ENCODE measurements around the gene TMEM94.

Gene TMEM94

DNA sequence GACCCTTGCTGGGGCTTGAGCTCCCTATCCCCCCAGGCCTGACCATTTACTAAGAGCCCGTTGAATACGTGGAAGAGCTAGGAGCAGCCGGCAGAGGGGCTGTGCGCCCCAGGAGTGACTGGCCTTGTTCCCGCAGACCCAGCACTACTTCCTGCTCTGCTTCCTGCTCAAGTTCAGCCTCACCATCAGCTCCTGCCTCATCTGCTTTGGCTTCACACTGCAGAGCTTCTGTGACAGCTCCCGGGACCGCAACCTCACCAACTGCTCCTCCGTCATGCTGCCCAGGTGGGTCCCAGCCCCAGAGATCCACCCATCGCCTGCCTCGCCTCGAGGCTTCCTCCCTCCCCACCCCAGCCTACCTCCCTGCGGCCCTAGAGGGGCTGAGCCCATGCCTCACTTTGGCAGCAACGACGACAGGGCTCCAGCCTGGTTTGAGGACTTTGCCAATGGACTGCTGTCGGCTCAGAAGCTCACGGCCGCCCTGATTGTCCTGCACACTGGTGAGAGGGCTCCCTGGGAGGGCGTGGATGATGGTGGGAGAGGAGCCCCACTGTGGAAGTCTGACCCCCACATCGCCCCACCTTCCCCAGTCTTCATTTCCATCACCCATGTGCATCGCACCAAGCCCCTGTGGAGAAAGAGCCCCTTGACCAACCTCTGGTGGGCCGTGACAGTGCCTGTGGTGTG, 41.7 kb downstream of the TMEM94 start:
- DNase-seq (ENCODE audit: low spot score): no peak

DNA sequence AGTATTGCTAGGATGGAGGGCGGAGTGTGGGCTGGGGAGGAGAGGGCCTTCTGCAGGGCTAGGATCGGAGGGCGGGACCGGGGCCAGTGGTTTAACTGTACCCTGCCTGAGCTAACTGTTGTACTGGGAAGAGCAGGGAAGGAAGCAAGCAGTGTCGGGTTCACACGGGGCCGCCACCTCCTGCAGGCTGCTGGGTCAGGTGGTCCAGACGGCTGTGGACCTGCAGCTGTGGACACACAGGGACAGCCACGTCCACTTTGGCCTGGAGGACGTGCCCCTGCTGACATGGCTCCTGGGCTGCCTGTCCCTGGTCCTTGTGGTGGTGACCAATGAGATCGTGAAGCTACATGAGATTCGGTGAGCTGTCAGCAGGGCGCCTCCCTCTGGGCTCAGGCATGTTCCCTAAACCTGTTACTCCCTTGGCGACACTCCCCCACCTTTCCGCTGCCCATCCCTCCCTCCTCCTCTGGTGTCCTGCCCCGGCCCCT, 42.3 kb downstream of the TMEM94 start:
- DNase-seq (ENCODE audit: low spot score): no peak

DNA sequence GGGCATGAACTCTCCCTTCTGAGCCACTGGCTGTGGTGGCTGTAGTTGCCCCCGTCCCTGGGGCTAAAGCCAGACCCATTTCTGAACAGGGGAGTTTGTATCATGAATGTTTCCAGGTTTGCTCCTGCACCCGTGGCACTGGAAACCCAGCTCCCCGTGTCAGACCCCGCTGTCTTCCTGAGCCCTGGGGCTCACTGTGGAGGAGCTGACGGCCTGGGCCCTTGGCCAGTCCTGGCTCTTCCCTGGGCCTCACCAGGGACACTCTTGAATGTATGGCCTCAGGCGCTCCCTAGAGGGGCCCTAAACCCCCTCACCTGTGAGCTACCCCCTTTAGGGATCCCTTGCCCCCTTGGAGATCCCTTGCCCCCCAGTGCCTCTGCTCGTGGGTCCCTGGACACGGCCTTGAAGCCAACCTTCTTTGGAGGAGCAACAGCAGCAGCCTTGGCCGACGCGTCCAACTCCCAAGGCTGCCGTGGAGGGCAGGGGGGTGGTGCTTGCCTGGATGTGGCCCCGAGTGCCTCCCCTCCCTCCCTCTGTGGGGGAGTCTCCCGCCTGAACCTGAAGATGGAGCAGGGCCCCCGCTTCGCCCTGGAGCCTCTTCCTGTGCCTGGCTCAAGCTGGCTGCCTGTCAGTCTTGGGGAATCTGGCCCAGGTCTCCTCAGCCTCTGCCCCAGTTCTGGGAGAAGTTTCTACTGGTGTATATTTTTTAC, 43.0 kb downstream of the TMEM94 start:
- no peak for DNase-seq (ENCODE audit: low spot score)

DNA sequence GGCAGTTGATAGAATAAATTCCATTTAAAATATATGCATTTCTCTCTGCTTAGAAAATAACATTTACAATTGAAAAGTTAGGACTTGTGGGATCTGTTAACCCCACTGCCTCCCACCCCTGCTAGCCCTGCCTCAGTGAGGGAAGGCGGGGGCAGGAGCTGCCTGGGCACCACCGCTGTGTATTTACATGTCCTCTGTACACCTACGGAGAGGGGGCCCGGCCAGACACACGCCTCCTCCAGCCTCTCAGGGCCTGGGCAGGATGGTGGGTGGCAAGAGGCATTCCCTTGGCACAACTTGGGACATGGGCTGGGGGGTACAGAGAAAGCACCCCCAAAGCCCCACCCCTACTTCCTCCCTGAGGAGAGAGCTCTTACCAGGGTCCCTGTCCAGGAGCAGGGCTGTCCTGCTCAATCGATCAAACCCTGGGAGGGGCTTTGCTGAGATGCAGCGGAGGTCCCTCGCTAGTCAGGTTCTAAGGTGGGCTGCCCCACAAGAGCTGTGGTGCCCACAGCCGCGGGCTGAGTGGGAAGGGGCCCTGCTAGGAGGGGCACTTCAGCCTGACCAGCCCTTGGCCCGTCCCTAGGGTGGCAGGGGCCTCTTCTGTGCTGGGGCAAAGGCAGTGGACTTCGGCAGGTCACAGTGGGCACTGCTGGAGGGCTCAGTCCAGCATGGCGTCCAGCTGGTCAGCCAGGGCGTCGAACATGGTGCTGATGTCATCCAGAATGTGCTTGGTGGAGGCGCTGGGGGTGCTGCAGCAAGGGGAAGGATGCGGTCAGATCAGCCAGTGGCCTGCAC, 44.2 kb downstream of the TMEM94 start:
- DNase-seq (ENCODE audit: low spot score): no peak

DNA sequence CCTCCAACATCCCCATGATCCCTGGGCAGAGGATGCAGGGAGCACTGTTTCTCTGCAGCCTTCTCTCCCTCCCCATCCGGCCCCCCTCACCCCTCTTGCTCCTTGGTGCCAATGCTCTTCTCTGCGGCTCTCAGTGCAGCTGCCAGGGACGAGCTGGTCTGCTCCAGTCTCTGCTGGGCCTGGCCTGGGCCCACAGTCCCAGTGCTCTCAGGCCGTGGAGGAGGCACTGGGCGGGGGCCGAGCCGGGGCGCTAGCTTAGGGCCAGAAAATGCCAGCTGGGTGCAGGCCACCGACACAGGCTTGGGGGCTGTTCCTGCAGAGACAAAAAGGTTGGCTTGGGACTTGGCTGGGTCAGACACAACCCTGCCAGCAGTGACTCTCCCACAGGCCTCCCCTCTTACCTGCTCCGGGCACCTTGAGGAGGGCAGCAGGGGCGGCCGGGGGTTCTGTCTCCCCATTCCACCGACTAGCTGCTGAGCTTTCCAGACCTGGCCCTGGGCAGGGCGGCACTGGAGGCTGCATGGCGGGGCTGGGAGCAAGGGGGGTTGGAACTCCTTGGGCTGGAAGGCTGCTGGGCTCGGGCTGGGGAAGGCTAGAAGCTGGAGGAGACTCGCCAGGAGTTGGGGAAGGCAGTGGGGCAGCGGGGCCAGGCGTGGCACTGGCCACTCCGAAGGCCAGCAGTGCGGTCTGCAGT, 45.1 kb downstream of the TMEM94 start:
- no peak for DNase-seq (ENCODE audit: low spot score)

DNA sequence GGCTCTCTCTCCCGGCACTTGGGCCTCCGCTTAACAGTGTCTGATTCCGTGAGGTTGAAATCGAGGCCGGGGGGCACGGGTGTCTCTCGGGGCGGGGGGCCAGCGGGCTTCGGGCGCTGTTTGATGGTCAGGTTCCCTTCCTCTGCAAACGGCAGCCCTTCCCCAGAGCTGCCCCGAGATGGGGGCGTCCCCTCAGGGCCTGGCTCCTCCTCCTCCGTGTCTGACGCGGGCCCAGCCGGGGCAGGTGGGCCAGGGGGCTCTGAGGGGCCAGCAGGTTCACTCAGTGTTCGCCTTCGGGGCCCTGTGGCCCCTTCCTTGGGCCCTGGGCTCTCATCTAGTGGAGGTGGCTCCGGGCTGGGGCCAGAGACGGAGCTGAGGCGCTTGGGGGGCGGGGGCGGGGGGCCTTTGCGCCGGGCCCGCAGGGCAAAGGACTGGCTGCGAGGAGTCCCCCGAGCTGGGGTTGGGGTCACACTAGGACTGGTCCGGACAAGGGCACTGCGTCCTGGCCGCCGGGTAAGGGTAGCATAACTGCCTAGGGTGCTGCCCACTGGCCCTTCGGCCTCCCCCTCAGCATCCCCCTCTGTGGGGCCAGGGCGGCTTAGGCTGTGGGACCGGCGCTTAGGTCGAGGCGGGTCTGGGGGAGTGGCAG, 45.8 kb downstream of the TMEM94 start:
- no peak for DNase-seq (ENCODE audit: low spot score)

DNA sequence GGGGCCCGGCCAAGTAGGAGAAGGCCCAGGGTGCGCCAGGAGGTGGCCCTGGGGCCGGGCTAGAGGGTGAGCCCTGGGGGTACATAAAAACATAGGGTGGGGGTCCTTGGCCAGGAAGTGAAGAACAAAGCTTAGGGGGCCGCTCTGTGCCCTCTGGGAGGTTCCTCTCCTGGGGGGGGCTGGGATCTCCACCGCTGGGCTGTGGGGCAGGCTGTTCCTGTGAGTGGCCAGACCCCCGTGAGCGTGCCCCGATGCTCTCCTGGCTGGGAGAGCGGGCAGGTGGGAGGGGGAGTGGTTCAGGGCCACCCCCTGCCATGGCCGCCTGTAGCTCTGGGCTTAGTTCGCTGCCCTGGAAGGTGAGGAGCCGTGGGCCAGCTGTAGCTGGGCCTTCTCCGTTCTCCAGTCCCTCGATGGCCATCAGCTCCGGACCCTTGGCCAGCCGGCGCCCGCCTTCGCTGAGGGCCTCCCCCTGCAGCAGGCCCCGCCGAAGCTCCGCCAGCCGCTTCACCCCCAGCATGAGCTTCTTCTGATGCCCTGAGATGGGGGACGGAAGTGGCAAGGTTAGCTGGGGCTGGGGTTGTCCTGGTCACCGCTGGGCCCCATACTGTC, 46.4 kb downstream of the TMEM94 start:
- no peak for DNase-seq (ENCODE audit: low spot score)

DNA sequence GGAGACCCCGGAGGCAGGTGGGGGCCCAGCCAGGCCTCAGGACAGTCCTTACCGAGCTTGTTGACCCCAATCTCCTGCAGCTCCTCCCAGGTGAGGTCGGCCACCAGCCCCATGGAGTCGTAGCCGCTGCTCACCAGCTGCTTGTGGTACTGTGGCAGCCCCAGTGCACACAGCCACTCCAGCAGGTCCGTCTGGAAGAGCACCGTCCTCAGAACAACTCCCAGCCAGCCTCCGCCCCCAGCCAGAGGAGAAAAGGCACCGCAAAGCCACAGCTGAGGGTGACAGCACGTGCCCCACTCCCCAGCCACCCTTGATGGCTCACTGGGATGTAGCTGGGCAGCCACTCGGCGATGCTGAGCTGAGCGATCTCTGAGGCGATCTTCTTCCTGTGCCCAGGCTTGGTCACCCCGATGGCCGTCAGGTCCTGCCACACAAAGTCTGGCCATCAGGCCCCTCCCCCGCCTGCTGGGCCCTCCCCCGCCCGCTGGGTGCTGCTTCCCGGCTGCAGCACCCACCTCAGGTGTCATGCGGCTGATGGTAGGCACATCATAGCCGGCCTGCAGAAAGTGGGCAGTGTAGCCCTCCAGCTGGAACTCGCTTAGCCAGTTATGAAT, 47.0 kb downstream of the TMEM94 start:
- DNase-seq (ENCODE audit: low spot score): no peak

DNA sequence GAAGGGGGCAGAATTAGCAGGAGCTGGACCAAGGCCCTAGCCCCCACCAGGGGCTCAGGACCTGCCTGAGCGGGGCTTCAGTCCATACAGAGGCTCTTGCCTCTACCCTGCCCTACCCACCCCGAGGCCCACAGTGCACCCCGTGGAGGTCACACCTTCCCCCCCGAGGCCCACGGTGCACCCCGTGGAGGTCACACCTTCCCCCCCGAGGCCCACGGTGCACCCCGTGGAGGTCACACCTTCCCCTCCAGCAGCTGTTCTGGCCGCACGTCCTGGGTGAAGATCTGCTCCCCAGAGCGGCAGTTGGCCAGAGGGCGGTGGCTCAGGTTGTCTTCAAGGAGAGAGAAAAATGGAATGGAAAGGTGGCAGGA, 47.5 kb downstream of the TMEM94 start:
- no peak for DNase-seq (ENCODE audit: low spot score)

DNA sequence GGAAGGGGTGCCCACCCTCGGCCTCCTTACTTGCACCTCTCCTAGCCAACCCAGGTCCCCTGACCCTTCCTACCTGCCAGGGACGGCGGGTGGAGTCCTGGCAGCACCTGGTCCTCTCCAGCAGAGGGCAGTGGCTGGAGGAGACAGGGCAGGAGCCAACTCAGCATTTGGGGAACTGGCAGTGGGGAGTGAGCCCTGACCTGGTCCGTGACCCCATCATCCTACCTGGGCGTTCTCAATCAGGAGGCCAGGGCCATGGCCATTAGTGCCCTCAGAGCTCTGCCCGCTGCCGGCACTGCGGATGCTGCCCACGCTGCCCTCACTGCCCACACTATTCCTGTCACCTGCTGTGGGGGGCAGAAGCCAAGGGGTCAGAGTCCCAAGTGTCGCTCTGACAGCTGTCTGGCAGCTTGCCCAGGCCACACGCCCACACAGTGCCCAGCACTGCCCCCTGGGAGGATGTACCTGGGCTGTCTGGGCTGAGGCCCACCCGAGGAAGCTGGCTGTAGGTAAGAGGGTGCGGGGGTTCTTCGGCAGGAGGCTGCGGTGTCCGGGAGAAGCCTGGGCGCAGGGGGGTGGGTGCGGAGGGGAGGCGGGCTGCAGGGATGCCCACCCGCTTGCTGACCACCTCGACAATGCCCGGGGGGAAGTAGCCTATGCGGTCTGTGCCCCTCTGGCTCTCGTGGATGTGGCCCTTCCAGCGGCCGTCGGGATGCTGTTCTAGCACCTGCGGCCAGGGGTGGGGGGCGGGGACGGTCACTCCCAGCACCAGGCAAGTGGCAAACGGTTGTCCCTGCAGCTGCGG, 48.1 kb downstream of the TMEM94 start:
- DNase-seq (ENCODE audit: low spot score): peak; percentile 85

DNA sequence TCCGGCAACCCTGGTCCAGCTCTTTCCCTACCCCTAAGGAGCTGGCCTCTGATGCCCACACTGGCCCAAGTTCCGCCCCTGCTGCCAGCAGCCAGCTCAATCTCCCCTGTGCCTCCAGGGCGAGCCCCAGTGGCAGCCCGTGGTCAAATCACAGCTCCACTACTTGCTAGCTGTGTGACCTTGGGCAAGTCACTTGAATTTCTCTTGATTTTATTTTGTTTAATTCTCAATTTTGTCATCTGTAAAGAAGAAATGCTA, 48.6 kb downstream of the TMEM94 start:
- no peak for DNase-seq (ENCODE audit: low spot score)

DNA sequence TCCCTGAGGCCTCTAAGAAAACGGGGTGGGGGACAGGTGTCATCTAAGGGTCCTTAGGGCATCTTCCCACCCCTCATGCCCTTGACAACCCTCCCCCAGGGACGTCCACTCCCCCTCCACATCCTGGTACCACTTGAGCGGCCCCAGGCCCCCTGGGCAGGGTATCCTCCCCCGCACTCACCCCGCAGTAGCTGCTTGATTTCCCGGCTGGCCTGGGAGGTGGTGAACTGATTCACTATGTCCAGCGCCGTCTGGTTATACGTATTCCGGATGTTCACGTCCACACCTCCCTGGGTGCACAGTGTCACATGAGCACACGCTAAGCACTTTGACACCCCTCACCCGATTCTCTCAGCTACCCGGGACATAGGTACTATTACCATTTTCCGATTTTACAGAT, 49.2 kb downstream of the TMEM94 start:
- DNase-seq (ENCODE audit: low spot score): no peak

DNA sequence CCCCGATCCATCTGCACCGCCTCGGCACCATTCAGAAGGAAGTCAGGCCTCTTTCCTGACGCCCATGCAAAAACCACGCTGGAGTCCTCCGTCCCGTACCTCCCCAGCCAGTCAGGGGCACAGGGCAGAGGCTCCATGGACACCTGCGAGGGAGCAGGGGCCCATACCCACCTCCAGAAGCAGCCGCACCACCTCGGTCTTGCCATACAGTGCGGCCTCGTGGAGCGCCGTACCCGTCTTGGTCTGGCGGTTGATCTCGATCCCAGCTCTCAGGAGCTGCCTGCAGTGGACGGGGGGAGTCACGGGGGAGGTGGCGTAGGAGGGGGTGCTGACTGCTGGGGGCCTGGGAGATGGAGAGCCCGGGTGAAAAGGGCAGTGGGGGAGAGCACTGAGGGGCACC, 49.7 kb downstream of the TMEM94 start:
- no peak for DNase-seq (ENCODE audit: low spot score)

DNA sequence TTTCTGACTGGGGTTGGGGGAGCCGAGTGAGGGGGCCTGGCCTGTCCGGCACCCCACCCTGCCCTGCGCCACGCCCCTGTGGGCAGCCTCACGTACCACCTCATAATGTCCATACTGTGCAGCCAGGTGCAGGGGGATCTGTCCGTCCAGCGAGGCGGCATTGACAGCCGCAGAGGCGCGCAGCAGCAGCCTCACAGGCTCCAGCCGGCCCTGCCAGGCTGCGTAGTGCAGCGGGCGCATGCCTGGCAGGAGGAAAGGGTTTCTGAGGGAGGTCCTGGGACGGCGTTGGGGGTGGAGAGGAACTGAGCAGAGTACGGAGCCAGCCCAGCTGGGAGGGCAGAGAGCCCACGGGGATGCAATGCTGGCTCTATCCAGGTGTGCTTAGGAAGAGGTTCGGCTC, 50.5 kb downstream of the TMEM94 start:
- no peak for DNase-seq (ENCODE audit: low spot score)

DNA sequence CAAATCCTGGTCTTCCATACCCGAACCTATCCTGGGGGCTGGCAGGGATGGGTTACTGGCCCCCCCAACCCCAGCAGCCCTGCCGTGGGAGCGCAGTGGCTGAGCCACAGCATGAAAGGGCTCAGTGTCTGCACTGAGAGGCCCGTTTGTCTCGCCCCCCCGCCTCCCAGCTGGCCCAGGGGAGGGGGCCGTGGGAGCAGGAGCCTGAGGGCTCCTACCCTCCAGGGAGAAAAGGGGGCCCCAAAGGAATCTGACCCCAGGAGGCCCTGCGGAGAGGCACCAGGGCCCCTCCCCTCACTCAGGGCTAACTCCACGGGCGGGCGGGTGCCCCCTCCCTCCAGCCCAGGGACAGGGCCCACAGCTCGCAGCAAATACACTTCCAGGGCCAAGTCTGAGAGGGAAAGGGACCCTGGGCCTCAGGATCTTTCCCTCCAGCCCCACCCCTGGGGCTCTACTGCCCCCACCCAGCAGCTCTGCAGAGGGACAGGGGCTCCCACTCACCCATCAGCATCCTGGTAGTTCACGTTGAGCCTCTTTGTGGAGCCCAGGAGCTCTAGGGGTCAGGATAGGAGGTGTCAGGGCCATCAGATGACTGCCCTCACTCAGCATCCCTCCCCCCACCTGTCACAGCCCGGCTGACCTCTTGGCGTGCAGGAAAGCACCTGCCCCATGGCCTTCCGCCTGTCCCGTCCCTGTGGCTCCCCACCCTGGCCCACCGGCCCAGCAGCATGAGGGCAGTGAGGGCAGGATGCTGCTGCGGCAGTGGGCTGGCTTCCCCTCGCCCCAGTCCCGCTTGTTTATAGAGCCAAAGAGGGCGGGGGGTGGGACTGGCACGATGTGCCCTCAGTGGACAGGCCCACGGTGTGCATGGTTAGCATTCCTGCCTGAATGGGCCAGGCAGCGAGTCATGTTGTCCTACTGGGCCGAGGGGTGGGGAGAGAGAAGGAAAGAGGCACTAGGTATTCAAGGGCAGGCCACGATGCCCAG, 51.6 kb downstream of the TMEM94 start:
- DNase-seq (ENCODE audit: low spot score): no peak

DNA sequence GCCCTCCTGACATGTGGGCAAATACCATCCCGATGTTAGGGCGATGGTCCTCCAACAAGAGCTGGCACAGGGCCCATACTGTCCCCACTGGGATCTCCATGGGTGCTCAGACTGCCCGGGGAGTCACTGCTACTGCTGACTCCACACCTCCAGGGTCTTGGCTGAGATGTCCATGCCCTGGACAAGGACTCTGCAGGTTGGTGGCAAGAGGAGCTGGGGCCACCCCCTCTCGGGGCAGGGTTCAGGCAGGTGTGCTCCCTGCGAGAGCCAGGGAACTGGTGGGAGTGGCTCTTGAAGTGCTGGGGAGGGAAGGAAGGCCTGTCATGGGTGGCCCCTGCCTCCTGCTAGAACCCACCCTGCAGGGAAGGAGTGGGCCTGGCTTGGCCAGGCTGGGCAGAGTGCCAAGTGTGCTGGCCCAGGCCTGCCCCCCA, 52.5 kb downstream of the TMEM94 start:
- DNase-seq (ENCODE audit: low spot score): no peak

DNA sequence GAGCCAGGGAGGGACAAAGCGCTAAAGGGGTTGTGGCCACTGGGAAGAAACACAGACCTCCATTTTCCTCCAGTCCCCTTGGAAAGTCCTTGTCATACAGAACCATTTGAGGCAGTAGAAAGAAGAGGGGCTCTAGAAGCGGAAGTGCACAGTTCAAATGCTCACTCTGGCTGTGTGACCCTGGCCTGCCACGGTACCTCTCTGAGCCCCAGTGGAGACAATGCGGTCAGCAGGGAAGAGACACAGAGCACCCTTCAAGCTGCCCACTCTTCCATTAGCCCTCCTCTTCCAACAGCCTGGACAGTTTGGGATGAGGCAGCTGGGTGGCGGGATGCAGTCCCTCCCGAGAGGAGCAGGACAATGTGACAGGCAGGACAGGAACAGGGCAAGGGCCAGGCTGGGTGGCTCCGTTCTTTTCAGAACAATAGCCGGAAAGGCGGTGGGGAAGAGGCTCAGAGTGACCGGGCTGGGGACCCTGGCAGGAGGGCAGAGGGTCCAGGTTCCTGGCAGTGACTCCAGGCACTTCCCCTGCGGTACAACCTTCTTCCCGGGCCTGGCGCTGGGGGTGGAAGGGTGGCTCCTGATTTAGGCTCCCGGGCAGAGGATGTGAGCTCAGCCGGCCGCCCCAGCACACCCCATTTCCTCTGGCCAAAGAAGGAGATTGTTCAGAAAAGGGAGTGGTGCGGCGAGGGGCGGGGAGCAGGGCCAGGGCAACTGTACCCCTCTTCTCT, 53.3 kb downstream of the TMEM94 start:
- DNase-seq (ENCODE audit: low spot score): no peak

DNA sequence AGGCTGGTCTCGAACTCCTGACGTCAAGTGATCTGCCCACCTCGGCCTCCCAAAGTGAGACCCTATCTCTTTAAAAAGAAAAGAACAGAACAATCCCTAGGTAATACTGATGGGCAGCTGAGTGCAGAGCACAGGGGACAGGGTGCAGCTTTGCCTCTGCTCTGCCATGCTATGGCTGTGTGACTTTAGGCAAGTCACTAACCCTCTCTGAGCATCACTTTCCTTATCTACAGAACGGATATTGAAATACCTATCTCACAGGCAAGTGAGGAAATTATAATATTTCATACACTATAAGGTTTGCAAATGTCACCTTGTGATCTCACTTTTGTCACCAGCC, 54.8 kb downstream of the TMEM94 start:
- DNase-seq (ENCODE audit: low spot score): no peak

Data from D341Med (cell line).